SU-DHL-6 (cell line): Measurements from ENCODE around the gene NFRKB.

Source experiments
- H2AFZ ChIP-seq: fragments of 200-600 bp; sonication (generic); 2 replicates; pipeline ENCODE4 v1.6.1; 2014; ENCODE audit warnings: low read depth, mild to moderate bottlenecking, moderate library complexity, mixed read lengths, antibody characterized with exemption, low read length; ENCODE audit not compliant: severe bottlenecking
- H3F3A ChIP-seq: fragments of 200-600 bp; shearing (Covaris generic); 2 replicates; pipeline ENCODE4 v1.6.0; 2016; ENCODE audit warnings: antibody characterized with exemption, mild to moderate bottlenecking; ENCODE audit not compliant: insufficient read depth
- H3K27ac ChIP-seq: fragments of 200-600 bp; sonication (generic); 2 replicates; pipeline ENCODE4 v1.5.1; 2016; ENCODE audit warnings: low read depth, mild to moderate bottlenecking, low read length, moderate library complexity, mixed read lengths
- H3K27me3 ChIP-seq: fragments of 200-600 bp; sonication (generic), shearing (Covaris generic); 2 replicates; pipeline ENCODE4 v1.6.0; 2014; ENCODE audit warnings: mild to moderate bottlenecking, low read length
- H3K36me3 ChIP-seq: fragments of 200-600 bp; sonication (generic); 2 replicates; pipeline ENCODE4 v1.6.1; 2014; ENCODE audit warnings: mild to moderate bottlenecking, low read length, mixed read lengths
- H3K4me2 ChIP-seq: fragments of 300-600, 200-600 bp; shearing (Covaris generic), sonication (generic); 2 replicates; pipeline ENCODE4 v1.6.0; 2014; ENCODE audit warnings: low read length, low read depth, mild to moderate bottlenecking; ENCODE audit not compliant: poor library complexity, severe bottlenecking
- H3K4me3 ChIP-seq: fragments of 200-600 bp; sonication (generic); 2 replicates; pipeline ENCODE4 v1.5.1; 2014; ENCODE audit warnings: antibody characterized with exemption, low read length, mild to moderate bottlenecking, mixed read lengths; ENCODE audit not compliant: insufficient read depth, poor library complexity, severe bottlenecking
- H3K79me2 ChIP-seq: fragments of 200-600 bp; sonication (generic); 2 replicates; pipeline ENCODE4 v1.6.1; 2014; ENCODE audit warnings: mild to moderate bottlenecking, low read length, moderate library complexity; ENCODE audit not compliant: insufficient read depth
- H3K9ac ChIP-seq: fragments of 200-600 bp; sonication (generic); 2 replicates; pipeline ENCODE4 v1.7.0; 2014; ENCODE audit warnings: mild to moderate bottlenecking, low read length
- H3K9me2 ChIP-seq: fragments of 200-600 bp; sonication (generic); replicated peaks from 2 replicates; pipeline ENCODE4 v1.6.1; 2014; ENCODE audit warnings: low read length; ENCODE audit not compliant: insufficient read depth
- H3K9me3 ChIP-seq: fragments of 200-600 bp; sonication (generic); 2 replicates; pipeline ENCODE4 v1.6.1; 2014; ENCODE audit warnings: low read length, mixed read lengths; ENCODE audit not compliant: insufficient read depth
- H4K20me1 ChIP-seq: fragments of 200-600 bp; sonication (generic); 2 replicates; pipeline ENCODE4 v1.6.1; 2014; ENCODE audit warnings: low read depth, mild to moderate bottlenecking, antibody characterized with exemption, low read length, moderate library complexity, mixed read lengths
- CTCF ChIP-seq: fragments of 200-600 bp; sonication (generic); IDR thresholded peaks from one replicate; pipeline ENCODE4 v1.5.1; 2017; ENCODE audit warnings: antibody characterized with exemption, mild to moderate bottlenecking, low read length, moderate library complexity; ENCODE audit not compliant: insufficient read depth, poor library complexity, severe bottlenecking
- EZH2phosphoT487 ChIP-seq: fragments of 200-600 bp; sonication (generic), shearing (Covaris generic); conservative IDR thresholded peaks from 2 replicates; pipeline ENCODE4 v1.6.1; 2018; ENCODE audit warnings: mild to moderate bottlenecking, antibody characterized with exemption, low read length, moderate library complexity, mixed read lengths

The NFRKB gene

DNA sequence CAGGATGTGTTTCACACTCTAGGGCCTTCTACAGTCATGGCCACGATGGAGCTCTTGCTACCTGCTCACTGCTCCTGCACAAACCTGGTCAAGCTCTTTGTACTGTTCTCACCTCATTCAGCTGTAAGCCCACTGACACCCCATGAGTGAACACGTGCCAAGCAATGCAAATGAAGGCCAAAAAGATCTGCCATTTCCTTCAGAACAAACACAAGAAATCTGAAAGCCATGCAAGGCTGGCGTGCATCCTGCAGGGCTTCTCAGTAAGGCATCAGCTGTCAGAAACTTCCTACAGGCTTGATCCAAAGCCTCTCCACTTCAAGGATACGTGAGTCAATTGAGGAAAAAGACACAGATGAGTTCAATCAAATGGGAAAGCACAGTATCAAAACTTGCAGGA, 44.1 kb upstream of the NFRKB start:
- no peak for TF ChIP-seq EZH2phosphoT487
- no peak for TF ChIP-seq CTCF
- peaks cover 23% of the 10 kb centered on the region for H3K36me3 ChIP-seq
- no peaks in the 10 kb centered on the region for H3K9me3 ChIP-seq
- no peak overlapping the region for H3K9ac ChIP-seq
- peaks cover 26% of the 10 kb centered on the region for H3K79me2 ChIP-seq
- no peak overlapping the region for H3K4me2 ChIP-seq
- H3K27ac ChIP-seq, result no peak overlapping the region
- no peak overlapping the region for H3K4me3 ChIP-seq
- no peaks in the 10 kb centered on the region; the same call in 1 of the 2 replicates for H3F3A ChIP-seq
- no peaks in the 10 kb centered on the region for H3K9me2 ChIP-seq
- no peak overlapping the region for H2AFZ ChIP-seq
- no peaks in the 10 kb centered on the region for H3K27me3 ChIP-seq
- H4K20me1 ChIP-seq, result no peaks in the 10 kb centered on the region

- Histone ChIP-seq H3K27me3 (no peaks in the 10 kb centered on the region), H3K9ac (no peak overlapping the region), H3K36me3 (peaks cover 23% of the 10 kb centered on the region), H4K20me1 (no peaks in the 10 kb centered on the region), H3K9me2 (no peaks in the 10 kb centered on the region), H3K4me3 (no peak overlapping the region), H3K4me2 (no peak overlapping the region), H3K9me3 (no peaks in the 10 kb centered on the region), H3K79me2 (peaks cover 25% of the 10 kb centered on the region), H3F3A (no peaks in the 10 kb centered on the region; the same call in 1 of the 2 replicates), H2AFZ (no peak overlapping the region), H3K27ac (no peak overlapping the region)
- TF ChIP-seq EZH2phosphoT487, result no peak
Measured at GRCh38 chr11:129938764-129939163, 43.4 kb upstream of the NFRKB start.

- peaks cover 22% of the 10 kb centered on the region for H3K36me3 ChIP-seq
- H3K9me3 ChIP-seq, result no peaks in the 10 kb centered on the region
- no peaks in the 10 kb centered on the region for H3K9me2 ChIP-seq
- H2AFZ ChIP-seq, result no peak overlapping the region
- H3K9ac ChIP-seq, result no peak overlapping the region
- H3K4me3 ChIP-seq, result no peak overlapping the region
- H4K20me1 ChIP-seq, result no peaks in the 10 kb centered on the region
- no peak for TF ChIP-seq EZH2phosphoT487
- TF ChIP-seq CTCF, result no peak
- no peak overlapping the region for H3K27ac ChIP-seq
- H3K27me3 ChIP-seq, result no peaks in the 10 kb centered on the region
- no peaks in the 10 kb centered on the region; the same call in 1 of the 2 replicates for H3F3A ChIP-seq
- H3K4me2 ChIP-seq, result no peak overlapping the region
- H3K79me2 ChIP-seq, result peaks cover 16% of the 10 kb centered on the region
Measured at GRCh38 chr11:129937592-129938238, 42.3 kb upstream of the NFRKB start.

DNA sequence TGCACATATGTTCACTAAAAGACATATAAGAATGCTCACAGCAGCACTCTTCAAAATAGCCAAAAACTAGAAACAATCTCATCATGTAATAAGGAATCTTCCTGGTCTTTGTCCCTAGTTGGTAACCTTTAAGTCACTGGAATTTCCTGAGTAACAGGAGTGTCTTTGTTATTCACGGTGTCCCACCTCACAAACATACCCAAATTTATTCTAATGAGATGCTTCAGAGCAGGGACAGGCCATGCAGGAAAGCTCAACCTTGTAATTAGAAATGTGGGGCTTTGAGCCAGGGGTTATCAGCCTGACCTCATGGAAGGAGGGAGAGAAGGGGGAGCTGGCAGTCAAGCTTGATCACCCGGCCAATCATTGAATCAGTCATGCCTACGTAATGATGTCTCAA, 40.3 kb upstream of the NFRKB start:
- TF ChIP-seq EZH2phosphoT487 (no peak), CTCF (no peak)
- Histone ChIP-seq H3K27ac (no peak overlapping the region), H4K20me1 (no peaks in the 10 kb centered on the region), H2AFZ (no peak overlapping the region), H3K4me3 (no peak overlapping the region), H3F3A (no peaks in the 10 kb centered on the region; the same call in 1 of the 2 replicates), H3K79me2 (peaks cover 2% of the 10 kb centered on the region; the same call in 1 of the 2 replicates), H3K36me3 (peaks cover 14% of the 10 kb centered on the region), H3K9me2 (no peaks in the 10 kb centered on the region), H3K27me3 (no peaks in the 10 kb centered on the region), H3K9me3 (no peaks in the 10 kb centered on the region), H3K4me2 (no peak overlapping the region), H3K9ac (no peak overlapping the region)
